ENCODE measurements around the gene SNX32.
A peak's percentile ranks its signal among the peaks of the same experiment; 100 is the strongest.

Gene SNX32

GRCh38 chr11:65857853-65858680 lies 24.3 kb downstream of the SNX32 start, which contains the start of gene CFL1:
Gene CFL1 (minus strand): TSS chr11:65858180. CDS start chr11:65858099, 81 bp downstream.
- DNase-seq, result peak; percentile 99

GRCh38 chr11:65858681-65859087 lies 24.9 kb downstream of the SNX32 start:
- DNase-seq, result no peak

- DNase-seq, result peak; percentile 99
Measured at GRCh38 chr11:65859095-65859811, 25.5 kb downstream of the SNX32 start.

DNA sequence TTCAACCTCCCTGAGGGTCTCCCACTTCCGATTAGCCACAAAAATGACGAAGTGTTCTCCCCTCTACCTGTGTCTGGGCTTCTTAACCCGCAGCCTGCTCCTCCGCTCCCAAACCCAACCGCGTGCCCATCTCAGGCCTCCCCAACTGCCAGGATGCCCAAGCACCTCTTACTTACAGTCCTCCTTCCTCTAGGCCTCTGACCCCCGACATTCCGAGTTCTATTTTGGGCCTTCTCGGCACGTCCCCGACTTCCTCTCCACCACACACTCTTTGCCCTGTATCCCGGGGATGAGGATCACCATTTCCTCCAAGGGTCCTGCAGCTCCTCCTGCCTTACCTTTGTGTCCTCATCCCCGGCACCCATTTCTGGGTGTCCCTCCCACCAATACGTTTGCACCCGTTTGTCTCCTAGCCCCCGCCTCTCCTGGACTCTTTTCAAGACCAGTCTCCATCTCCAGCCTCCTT lies 26.1 kb downstream of the SNX32 start:
- DNase-seq, result peak; percentile 59

GRCh38 chr11:65860278-65861164 lies 26.8 kb downstream of the SNX32 start, which contains the start of gene MUS81:
Gene MUS81 (plus strand): TSS chr11:65860433. CDS start chr11:65860754, 321 bp downstream.
- DNase-seq, result peak; percentile 99

DNA sequence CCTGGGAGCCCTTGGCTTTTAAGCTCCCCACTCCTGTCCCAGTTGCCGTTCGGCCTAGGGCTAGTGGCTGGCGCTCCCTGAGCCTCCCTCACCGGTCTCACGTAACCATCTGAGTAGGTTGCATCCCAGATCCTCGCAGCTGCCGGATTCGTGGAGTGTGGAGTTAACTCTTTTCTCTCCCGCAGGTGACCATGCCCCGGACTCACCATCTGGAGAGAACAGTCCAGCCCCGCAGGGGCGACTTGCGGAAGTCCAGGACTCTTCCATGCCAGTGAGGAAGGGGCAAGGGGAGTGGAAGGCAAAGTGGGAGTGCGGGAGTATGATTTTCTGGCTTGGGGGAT lies 27.4 kb downstream of the SNX32 start:
- DNase-seq, result no peak

DNA sequence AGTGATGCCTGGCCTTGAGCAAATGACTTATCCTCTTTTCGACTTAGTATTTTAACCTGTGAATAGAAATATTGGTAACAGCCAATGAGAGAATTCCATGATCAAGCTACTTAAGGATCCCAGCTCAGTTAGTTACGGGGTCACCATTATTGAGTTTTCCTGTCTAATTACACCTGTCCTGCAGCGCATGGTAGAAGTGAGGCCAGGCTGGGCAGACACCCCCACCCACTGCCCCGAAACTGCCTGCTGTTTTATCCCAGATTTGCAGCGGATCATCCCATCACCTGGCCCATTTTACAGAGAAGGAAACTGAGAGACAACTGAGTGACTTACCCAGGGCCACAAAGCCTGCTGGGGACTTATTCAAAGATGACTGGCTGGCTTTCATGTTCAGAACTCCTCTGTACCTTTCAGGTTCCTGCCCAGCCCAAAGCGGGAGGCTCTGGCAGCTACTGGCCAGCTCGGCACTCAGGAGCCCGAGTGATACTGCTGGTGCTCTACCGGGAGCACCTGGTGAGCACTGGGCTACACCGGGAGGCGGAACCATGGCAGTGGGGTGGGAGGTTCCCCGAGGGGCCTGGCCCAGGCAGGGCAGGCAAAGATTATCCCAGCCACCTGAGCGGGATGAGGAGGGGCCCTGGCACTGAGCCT lies 27.9 kb downstream of the SNX32 start:
- no peak for DNase-seq

DNA sequence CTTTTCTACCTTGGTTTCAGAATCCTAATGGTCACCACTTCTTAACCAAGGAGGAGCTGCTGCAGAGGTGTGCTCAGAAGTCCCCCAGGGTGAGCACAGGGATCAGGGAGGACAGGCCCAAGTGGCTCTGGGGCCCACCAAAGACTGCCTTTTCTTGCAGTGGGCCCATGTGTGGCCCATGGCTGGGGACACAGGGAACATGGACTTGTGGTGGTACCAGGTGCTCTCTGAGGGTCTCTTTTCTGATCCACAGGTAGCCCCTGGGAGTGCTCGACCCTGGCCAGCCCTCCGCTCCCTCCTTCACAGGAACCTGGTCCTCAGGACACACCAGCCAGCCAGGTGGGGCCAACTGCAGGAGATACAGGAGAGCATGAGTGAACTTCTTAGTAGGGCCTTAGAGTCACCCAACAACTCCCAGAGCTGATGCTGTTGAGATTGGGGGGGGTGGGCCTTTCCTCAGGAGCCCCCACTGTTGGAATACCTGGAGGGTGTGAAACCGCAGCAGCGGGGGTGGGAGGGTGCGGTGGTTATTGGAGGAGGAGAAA lies 28.5 kb downstream of the SNX32 start:
- no peak for DNase-seq

DNA sequence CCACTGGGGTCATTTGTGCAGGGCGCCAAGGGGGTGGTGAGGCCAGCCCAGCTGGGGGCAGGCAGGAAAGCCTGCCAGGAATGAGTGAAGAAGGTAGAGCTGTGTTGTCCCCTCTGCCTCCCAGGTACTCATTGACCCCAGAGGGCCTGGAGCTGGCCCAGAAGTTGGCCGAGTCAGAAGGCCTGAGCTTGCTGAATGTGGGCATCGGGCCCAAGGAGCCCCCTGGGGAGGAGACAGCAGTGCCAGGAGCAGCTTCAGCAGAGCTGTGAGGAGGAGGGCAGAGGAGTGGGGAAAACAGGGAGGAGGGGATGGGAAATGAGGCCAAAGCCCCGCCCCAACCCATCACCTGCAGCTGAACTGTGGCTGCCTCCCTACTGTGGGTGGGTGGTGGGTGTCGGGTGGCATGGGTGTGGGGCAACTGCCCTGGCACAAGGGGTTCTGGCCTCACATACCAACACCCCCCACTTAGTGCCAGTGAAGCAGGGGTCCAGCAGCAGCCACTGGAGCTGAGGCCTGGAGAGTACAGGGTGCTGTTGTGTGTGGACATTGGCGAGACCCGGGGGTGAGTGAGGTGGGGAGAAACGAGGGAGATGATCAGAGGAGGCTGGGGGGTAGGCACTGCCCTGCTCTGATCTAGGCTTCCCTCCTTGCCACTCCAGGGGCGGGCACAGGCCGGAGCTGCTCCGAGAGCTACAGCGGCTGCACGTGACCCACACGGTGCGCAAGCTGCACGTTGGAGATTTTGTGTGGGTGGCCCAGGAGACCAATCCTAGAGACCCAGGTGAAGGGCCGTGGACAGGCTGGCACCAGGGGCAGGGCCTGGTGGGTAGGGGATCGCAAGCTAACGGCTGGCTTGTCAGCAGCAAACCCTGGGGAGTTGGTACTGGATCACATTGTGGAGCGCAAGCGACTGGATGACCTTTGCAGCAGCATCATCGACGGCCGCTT lies 29.5 kb downstream of the SNX32 start:
- no peak for DNase-seq

DNA sequence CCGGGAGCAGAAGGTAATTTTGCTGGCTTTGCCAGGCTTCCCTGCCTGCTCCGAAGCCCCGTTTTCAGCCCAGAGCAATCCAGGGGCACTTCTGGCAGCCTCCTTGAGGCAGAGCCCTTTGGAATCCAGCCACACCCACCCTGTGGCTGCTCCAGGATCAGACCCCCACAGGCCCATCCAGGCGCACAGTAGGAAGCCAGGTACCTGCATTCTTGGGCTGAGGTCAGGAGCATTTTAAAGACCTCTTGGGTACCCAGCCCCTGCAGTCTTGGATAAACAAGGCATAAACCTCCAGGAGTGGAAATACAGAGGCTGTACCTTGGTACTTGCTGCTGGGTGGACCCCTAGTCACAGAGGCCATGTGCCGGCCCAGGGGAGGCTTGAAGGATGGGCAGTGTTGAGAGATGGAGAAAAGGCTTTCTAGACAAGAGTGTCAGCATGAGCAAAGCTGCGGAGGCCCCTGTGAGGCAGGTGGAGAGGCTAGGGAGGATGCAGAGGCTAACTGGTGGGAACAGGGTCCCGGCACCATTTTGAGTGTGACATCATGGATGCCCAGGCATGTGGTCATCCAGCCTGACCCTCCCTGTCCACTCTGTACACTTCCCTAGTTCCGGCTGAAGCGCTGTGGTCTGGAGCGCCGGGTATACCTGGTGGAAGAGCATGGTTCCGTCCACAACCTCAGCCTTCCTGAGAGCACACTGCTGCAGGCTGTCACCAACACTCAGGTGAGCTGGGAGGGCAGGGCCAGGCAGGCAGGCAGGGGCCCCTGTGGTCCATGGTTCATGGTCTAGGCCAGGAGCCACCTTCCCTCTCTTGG lies 30.3 kb downstream of the SNX32 start:
- no peak for DNase-seq

- DNase-seq, result no peak
Measured at GRCh38 chr11:65864706-65865471, 31.1 kb downstream of the SNX32 start.

DNA sequence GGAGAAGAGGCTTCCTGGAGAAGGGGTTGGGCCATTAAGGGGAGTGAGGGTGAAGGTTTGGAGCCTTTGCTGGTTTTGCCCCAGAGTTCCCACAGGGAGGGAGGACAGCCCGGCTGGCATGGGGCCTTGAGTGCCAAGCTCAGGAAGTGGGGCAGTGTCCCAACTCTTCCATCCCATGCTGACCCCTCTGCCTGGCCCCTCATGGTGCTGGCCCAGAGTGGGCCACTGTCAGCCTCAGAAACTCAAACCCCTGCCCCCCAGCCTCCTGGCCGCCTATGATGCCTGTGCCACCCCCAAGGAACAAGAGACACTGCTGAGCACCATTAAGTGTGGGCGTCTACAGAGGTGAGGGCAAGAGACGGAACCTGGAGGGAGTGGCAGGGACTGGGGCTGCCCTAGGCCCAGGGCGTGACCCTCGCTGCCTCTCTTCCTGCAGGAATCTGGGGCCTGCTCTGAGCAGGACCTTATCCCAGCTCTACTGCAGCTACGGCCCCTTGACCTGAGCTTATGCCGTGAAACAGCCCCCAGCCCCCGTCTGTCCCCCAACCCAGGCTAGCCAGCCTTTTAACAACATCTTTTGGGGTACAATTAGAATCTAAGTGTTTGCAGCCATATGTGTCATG lies 31.9 kb downstream of the SNX32 start:
- DNase-seq, result no peak

- DNase-seq, result no peak
Measured at GRCh38 chr11:65866509-65867283, 32.9 kb downstream of the SNX32 start.

- DNase-seq, result no peak
Measured at GRCh38 chr11:65867284-65868071, 33.7 kb downstream of the SNX32 start.

GRCh38 chr11:65868076-65868667 lies 34.4 kb downstream of the SNX32 start:
- DNase-seq, result peak; percentile 28

DNA sequence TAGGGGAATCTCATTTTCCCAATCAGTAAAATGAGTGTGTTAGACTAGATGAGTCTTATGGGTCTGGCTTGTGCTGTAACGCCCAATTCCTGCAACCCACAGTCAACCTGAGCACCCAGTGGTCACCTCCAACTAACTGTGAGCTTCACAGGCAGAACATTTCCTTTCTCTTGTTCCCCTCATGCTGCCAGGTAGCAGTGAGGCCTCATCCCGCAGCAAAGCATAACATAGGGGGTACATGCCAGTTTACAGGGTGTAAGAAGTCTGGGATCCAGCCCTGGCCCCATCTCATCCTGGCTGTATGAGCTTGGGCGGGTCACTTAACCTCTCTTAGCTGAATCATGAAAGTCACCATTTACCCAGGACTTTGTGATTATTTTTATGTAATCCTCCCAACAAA lies 35.1 kb downstream of the SNX32 start:
- no peak for DNase-seq
